IMR-90 (cell line): Measurements from ENCODE around the gene CYTH4.

ENCODE experiments used
- BHLHE40 ChIP-seq: fragments of 150-350 bp; IDR thresholded peaks from 2 replicates; pipeline ENCODE4 v1.6.1; 2016; ENCODE audit warnings: mild to moderate bottlenecking, low read depth, low read length
- CEBPB ChIP-seq: IDR thresholded peaks from 2 replicates; pipeline ENCODE4 v1.6.1; 2012; ENCODE audit warnings: low read depth, low read length, improper control_type of control experiment
- MAFK ChIP-seq: IDR thresholded peaks from 2 replicates; pipeline ENCODE4 v1.6.1; 2012; ENCODE audit warnings: low read depth, low read length, improper control_type of control experiment
- MAZ ChIP-seq: IDR thresholded peaks from 2 replicates; pipeline ENCODE4 v1.6.1; 2012; ENCODE audit warnings: low read depth, mild to moderate bottlenecking, low read length, improper control_type of control experiment, moderate library complexity, borderline replicate concordance
- POLR2A ChIP-seq: IDR thresholded peaks from 2 replicates; pipeline ENCODE4 v1.6.1; 2012; ENCODE audit warnings: mild to moderate bottlenecking, low read depth, low read length
- RAD21 ChIP-seq: IDR thresholded peaks from 2 replicates; pipeline ENCODE4 v1.6.1; 2012; ENCODE audit warnings: low read length, improper control_type of control experiment
- RCOR1 ChIP-seq: IDR thresholded peaks from 2 replicates; pipeline ENCODE4 v1.6.1; 2012; ENCODE audit warnings: mild to moderate bottlenecking, low read length, improper control_type of control experiment; ENCODE audit not compliant: insufficient replicate concordance
- SMC3 ChIP-seq: fragments of 150-350 bp; IDR thresholded peaks from 2 replicates; pipeline ENCODE4 v1.6.1; 2016; ENCODE audit warnings: low read depth, mild to moderate bottlenecking, antibody characterized with exemption, low read length, moderate library complexity
- TF ChIP-seq, protein P1 (sequence below): conservative IDR thresholded peaks from 2 replicates; pipeline ENCODE4 v1.5.1; 2012; ENCODE audit warnings: mild to moderate bottlenecking, low read depth, low read length, improper control_type of control experiment
- TF ChIP-seq, protein P2 (sequence below): fragments of 150-350 bp; IDR thresholded peaks from 2 replicates; pipeline ENCODE4 v1.6.1; 2017; ENCODE audit warnings: mild to moderate bottlenecking, antibody characterized with exemption, low read length, low read depth

DNA sequence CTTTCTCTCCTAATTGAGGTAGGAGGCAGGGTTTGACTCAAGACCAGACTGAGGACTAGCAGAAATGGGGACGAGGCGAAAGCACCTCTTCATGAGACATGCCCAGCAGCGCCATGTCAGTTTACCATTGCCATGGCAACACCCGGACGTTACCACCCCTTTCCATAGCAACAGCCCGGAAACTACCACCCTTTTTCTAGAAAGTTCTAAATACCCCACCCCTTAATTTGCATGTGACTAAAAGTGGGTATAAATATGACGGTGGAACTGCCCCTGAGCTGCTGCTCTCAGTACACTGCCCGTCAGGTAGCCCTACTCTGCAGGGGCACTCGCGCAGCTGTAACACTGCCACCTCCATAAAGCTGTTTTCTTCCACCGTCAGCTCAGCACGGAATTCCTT, 32.3 kb upstream of the CYTH4 start:
- TF ChIP-seq, protein P1, sequence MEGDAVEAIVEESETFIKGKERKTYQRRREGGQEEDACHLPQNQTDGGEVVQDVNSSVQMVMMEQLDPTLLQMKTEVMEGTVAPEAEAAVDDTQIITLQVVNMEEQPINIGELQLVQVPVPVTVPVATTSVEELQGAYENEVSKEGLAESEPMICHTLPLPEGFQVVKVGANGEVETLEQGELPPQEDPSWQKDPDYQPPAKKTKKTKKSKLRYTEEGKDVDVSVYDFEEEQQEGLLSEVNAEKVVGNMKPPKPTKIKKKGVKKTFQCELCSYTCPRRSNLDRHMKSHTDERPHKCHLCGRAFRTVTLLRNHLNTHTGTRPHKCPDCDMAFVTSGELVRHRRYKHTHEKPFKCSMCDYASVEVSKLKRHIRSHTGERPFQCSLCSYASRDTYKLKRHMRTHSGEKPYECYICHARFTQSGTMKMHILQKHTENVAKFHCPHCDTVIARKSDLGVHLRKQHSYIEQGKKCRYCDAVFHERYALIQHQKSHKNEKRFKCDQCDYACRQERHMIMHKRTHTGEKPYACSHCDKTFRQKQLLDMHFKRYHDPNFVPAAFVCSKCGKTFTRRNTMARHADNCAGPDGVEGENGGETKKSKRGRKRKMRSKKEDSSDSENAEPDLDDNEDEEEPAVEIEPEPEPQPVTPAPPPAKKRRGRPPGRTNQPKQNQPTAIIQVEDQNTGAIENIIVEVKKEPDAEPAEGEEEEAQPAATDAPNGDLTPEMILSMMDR: no peak
- TF ChIP-seq POLR2A (no peak), CEBPB (no peak), RAD21 (no peak), MAZ (no peak), SMC3 (no peak), MAFK (no peak), RCOR1 (no peak), BHLHE40 (no peak)
- TF ChIP-seq, protein P2, sequence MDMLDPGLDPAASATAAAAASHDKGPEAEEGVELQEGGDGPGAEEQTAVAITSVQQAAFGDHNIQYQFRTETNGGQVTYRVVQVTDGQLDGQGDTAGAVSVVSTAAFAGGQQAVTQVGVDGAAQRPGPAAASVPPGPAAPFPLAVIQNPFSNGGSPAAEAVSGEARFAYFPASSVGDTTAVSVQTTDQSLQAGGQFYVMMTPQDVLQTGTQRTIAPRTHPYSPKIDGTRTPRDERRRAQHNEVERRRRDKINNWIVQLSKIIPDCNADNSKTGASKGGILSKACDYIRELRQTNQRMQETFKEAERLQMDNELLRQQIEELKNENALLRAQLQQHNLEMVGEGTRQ: no peak
